PC-3 (cell line): ENCODE measurements around the gene RAB7A.
"Not testable (repeated sequence)": the region's sequence is repeated elsewhere in the genome, so short reads cannot be mapped to it uniquely, and the experiment has no call there.

ENCODE experiments used
- EZH2 ChIP-seq: fragments of 300-600 bp; sonication (generic); IDR thresholded peaks from one replicate; pipeline ENCODE4 v1.6.1; 2017; ENCODE audit warnings: antibody characterized with exemption, mild to moderate bottlenecking, low read length; ENCODE audit not compliant: unreplicated experiment
- EZH2phosphoT487 ChIP-seq: fragments of 300-600 bp; sonication (generic); IDR thresholded peaks from 2 replicates; pipeline ENCODE4 v1.6.1; 2018; ENCODE audit warnings: mild to moderate bottlenecking, antibody characterized with exemption, low read length, borderline replicate concordance

DNA sequence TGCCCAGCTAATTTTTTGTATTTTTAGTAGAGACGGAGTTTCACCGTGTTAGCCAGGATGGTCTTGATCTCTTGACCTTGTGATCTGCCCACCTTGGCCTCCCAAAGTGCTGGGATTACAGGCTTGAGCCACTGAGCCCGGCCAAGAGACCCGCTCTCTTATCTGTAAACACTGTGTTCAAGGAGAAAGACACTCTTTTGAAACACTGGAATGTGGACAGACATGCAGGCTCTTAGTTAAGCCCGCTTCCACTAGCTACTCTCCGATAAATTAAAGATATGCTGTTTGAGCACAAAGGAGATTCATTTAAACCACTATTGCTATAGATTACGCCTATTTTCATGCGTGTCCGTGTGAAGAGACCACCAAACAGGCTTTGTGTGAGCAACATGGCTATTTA is 103.1 kb downstream of the RAB7A start:
- not testable (repeated sequence) for TF ChIP-seq EZH2phosphoT487, EZH2
